ENCODE measurements around the gene CNOT6.
"Not testable (repeated sequence)": the region's sequence is repeated elsewhere in the genome, so short reads cannot be mapped to it uniquely, and the experiment has no call there.

Gene CNOT6

DNA sequence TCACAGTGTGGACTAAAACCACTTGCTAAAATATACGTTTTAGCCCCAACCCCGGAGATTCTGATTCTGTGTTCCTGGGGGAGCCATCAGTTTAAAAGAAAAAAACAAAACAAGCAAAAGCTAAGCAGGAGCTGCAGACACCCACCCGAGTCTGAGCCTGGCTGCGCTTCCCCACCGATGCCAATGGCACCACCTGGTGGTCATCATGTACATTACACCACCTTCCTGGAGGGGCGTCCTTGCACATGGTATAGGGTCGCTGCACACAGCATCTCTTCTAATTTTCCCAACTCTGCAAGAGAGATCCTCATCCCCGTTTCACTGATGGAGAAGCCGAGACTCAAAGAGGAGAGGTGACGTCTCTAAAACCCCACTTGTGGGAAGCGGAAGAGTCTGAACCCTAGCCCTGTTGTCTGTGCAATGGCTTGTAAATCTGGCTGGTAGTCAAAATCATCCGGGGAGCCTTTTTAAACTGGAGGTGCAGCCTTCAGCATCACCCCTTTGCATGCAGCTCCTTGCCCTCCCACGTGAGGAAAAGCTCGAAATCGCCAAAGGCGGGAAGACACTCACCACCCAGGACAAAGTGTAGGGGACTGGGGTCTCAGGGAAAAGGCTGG is 23.1 kb upstream of the CNOT6 start:
- peak in 1 of 2 donors; percentile 17 for DNase-seq (ENCODE audit: low read depth in 1 of 2, low spot score in 1 of 2)

GRCh38 chr5:180471866-180472265 is 22.3 kb upstream of the CNOT6 start:
- DNase-seq (ENCODE audit: low read depth in 1 of 2, low spot score in 1 of 2) = no peak

DNA sequence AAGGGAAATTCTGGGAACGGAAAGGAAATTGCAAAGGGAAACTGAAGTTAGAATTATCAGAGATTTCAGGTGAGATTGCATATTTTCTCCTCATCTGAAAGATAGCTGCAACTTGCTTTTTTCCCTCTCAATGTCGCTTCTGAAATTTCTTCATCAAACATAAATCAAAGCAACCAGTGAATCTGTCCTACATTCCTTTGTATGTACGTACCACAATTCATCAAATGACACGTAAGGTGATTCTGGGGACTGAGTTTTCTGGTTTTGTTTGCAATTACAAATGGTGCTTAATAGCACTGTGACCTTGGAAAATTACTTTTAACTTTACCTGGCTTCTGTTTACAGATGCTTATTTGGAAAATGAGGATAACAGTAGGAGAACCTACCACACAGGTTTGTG is 21.9 kb upstream of the CNOT6 start:
- DNase-seq (ENCODE audit: low read depth in 1 of 2, low spot score in 1 of 2) = no peak

- DNase-seq (ENCODE audit: low read depth in 1 of 2, low spot score in 1 of 2) = not testable (repeated sequence)
Observed at GRCh38 chr5:180473386-180473785, 20.8 kb upstream of the CNOT6 start.

DNA sequence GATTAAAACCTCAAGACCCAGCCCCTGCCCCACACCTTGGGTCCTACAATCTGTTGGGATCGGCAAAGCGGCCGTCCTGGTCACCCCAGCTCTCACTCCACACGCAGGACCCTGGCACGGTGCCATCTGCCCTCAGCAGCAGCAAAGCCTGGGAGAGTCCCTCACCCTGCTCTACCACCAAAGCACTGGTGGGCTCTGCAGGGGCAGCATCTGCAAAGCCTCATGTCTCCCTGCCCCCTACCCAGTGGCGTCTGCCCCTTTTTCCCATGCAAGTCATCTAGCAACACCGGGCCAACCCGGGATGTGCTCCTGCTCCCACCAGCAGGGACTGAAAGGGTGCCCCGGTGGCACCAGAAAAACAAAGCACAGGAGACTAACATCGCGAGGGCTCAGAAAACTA is 19.6 kb upstream of the CNOT6 start:
- DNase-seq (ENCODE audit: low read depth in 1 of 2, low spot score in 1 of 2) = no peak

DNA sequence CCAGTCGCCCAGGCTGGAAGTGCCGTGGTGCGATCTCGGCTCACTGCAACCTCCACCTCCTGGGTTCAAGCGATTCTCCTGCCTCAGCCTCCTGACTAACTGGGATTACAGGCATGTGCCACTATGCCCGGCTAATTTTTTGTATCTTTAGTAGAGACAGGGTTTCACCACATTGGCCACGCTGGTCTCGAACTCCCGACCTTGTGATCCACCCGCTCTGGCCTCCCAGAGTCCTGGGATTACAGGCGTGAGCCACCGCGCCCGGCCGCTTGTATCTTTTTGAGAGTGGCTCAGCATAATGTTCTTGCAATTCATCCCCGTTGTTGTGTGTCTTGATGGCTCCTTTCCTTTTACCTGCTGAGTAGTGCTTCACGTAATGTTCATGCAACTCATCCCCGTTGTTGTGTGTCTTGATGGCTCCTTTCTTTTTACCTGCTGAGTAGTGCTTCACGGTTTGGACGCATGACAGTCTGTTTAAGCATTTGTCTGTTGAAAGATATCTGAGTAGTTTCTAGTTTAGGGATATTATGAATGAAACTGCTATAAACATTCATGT is 18.1 kb upstream of the CNOT6 start:
- not testable (repeated sequence) for DNase-seq (ENCODE audit: low read depth in 1 of 2, low spot score in 1 of 2)

DNA sequence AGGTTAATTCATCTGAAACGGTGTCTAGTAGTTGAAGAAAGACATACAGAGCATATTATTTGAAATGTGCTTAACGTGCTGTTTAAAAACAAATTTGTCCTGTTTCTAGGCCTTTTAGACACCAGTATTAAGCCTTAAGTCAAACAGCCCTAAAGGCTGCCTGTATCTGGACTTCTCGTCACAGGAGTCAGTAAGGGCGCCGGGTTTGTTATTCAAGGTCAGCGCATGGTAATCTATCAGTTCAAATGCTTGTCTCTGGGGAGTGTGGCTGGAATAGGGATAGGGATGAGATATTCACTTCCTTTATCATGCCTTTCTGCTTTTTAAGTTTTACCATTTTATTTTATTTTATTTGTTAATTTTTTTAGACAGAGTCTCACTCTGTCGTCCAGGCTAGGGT is 9.4 kb upstream of the CNOT6 start:
- no peak for DNase-seq (ENCODE audit: low read depth in 1 of 2, low spot score in 1 of 2)

GRCh38 chr5:180486636-180487149 is 7.5 kb upstream of the CNOT6 start:
- no peak for DNase-seq (ENCODE audit: low read depth in 1 of 2, low spot score in 1 of 2)

GRCh38 chr5:180487556-180487955 is 6.6 kb upstream of the CNOT6 start:
- no peak for DNase-seq (ENCODE audit: low read depth in 1 of 2, low spot score in 1 of 2)

DNA sequence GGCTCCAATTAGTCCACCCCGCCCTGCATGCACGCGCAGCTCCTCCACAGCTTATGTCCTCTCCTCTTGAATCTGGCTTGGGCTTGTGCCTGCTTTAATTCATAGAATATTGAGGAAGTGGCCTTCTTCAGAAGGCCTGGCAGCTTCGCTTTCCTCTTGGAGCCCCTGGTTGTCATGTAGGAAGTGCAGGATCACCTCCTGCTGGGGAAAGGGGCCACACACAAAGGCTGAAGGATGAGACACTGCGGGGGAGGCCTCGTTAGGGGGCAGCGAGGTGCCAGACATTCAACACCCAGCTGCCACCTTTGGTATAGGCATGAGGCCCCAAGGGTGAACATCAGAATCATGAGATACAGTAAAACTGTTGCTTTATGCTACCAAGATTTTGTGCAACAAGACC is 2.7 kb upstream of the CNOT6 start:
- DNase-seq (ENCODE audit: low read depth in 1 of 2, low spot score in 1 of 2) = no peak

- DNase-seq (ENCODE audit: low read depth in 1 of 2, low spot score in 1 of 2) = no peak
Observed at GRCh38 chr5:180492226-180492903, 1.8 kb upstream of the CNOT6 start.

- peak; percentile 9 to 43 for DNase-seq (ENCODE audit: low read depth in 1 of 2, low spot score in 1 of 2)
Observed at GRCh38 chr5:180494510-180495181, 467 bp downstream of the CNOT6 start.

GRCh38 chr5:180495292-180495691 is 1.1 kb downstream of the CNOT6 start:
- DNase-seq (ENCODE audit: low read depth in 1 of 2, low spot score in 1 of 2) = no peak

DNA sequence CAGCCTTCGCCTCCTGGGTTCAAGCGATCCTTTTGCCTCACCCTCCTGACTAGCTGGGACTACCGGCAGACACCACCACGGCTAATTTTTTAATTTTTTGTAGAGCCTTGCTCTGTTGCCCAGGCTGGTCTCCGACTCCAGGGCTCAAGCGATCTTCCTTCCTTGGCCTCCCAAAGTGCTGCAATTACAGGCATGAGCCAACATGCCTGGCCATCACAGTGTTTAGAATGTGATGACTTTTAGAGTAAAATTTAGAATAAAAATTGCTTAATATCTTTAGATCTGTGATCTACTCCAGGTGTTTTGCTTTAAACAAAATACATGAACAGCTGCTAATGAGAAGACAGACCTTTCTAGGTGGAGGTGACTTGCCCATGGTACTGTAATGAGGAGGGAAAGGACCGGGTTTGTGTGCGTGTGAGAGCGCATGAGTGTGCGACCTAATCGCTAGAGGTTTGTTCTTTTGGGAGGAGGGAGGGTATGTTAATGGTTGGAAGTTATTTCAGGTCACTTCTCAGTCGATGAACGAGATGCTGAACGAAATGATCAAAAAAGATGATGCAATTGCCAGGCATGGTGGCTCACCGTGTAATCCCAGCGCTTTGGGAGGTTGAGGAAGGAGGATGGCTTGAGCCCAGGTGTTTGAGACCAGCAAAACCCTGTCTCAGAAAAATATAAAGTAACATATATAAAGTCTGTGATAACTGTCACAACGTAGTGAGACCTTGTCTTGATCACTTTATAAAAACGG is 2.0 kb downstream of the CNOT6 start:
- no peak for DNase-seq (ENCODE audit: low read depth in 1 of 2, low spot score in 1 of 2)

DNA sequence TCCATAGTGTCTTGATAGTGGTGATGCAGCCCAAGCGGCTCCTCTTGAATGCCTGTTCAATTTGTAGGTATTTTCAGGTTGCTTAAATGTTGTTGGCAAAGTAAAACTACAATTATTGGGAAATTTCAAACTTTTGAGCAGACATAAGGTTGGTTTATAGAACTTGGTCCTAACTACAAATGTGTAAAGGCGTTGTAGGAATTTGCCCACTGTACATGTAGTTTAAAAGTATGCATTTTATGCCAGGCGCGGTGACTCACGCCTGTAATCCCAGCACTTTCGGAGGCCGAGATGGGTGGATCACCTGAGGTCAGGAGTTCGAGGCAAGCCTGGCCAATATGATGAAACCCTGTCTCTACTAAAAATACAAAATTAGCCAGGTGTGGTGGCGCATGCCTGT is 2.6 kb downstream of the CNOT6 start:
- not testable (repeated sequence) for DNase-seq (ENCODE audit: low read depth in 1 of 2, low spot score in 1 of 2)

DNA sequence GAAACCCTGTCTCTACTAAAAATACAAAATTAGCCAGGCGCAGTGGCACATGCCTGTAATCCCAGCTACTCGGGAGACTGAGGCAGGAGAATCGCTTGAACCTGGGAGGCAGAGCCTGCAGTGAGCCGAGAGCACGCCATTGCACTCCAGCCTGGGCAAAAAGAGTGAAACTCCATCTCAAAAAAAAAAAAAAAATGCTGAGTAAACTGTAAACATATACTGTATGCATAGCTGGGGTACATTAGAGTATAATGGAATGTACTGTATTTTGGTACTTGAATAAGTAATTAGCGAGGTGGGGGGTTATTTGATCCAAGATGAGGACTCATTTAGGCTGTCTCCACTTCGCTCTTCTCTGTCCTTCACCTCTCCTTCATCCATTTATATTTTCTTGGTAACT is 3.7 kb downstream of the CNOT6 start:
- DNase-seq (ENCODE audit: low read depth in 1 of 2, low spot score in 1 of 2) = not testable (repeated sequence)

DNA sequence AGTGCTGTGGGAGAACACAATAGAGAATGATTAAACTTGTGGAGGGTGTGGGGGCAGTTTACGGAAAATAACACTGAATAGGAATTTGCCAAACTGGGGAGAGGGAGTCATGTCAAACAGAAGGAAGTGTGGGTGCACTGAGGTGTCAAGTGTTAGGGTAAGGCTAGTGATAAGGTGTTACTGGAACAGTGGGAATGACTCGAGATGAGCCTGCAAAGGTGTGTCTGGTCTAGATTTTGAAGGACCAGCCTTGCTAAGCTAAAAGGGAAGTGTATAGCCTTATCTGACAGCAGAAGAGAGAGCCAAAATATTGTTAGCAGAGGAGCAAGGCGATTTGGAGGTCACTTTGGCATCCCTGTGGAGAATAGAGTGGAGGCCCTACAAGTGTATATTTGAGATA is 4.2 kb downstream of the CNOT6 start:
- no peak for DNase-seq (ENCODE audit: low read depth in 1 of 2, low spot score in 1 of 2)

GRCh38 chr5:180499684-180500083 is 5.5 kb downstream of the CNOT6 start:
- DNase-seq (ENCODE audit: low read depth in 1 of 2, low spot score in 1 of 2) = no peak

- not testable (repeated sequence) for DNase-seq (ENCODE audit: low read depth in 1 of 2, low spot score in 1 of 2)
Observed at GRCh38 chr5:180500300-180500699, 6.1 kb downstream of the CNOT6 start.

- DNase-seq (ENCODE audit: low read depth in 1 of 2, low spot score in 1 of 2) = no peak
Observed at GRCh38 chr5:180507661-180508060, 13.5 kb downstream of the CNOT6 start.

DNA sequence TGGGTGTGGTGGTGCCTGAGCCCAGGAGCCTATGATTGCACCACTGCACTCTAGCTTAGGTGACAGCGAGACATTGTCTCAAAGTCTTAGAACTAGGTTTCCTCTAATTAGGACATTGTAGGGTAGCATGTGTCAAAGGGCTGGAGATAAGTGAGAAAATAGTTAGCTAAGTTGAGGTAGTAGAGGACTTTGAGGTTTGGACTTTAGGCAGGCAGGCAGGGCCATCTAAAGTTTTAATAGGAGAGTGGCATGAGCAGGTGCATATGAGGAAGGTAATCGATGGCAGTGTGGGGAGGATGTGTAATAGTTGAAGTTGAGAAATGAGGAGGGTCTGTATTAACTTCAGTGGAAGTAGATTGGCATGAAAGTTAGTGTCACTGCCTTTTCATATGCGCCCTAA is 21.1 kb downstream of the CNOT6 start:
- no peak for DNase-seq (ENCODE audit: low read depth in 1 of 2, low spot score in 1 of 2)
